ENCODE data around the gene CALHM2.

The CALHM2 gene

DNA sequence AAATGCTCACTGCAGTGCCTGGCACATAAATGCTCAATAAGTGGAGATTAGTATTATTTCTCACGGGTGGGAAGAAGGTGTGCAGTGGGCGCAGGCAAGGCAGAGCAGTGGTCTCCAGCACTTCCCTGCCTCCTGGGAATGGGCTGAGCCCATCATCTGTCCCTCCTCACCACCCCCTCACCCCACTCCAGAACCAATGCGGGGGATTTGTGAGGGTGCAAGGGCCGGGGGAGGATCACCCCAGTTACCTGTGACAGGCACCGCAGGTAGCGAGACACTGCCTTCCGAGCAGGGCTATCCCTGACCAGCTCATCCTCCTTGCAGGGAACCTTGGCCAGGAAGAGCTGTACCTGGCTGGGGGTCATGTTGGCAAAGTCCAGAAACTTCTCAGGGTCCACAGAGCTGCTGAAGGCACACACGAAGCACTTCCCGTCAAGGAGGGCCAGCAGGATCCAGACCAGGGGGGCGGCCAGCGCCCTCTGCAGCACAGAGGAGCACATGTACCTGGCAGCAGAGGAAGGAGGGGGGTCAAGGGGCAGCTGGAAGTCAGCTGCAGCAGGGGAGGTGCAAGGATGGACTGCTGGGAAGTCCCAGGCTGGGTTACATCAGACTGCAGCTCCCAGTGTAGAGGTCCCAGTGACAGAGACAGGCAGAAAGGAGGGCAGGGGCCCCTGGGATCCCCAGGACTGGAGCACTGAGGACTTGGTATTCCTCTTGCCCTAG, 24.0 kb upstream of the CALHM2 start:
- no peak for DNase-seq (ENCODE audit: low read depth)

DNA sequence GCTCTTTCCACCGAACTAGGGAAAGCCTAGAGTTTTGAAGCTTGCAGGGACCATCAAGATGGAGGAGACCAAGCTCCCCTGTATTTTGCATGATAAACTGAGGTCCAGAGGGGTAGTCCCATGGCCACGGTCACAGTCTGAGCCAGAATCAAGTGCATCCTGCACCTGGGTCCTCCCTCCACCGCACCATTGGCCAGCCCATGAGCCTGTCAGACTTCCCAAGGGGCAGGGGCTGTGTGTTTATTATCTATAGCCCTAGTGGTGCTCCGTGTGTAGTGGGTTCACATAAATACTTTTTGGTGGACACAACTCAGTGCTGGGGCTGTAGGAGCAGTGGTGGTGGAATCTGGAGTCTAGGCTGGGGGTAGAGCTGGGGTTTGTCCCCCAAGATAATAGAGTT, 23.3 kb upstream of the CALHM2 start:
- DNase-seq (ENCODE audit: low read depth): no peak

DNA sequence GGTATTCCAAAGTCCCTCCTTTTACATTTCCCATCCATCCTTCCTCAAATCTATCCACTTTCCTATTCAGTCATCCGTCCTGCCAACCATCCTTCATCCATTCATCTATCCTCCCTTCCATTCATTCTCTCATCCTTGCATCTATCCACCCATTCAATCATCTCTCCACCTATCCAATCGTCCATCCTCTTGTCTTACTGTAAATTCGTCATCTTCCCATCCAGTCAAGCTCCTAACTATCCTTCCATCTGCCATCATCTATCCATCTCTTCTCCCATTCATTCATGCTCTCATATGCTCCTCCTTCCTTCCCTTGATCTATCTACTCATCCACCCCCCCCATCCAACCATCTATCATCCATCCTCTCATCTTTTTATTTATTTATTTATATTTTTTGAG, 21.9 kb upstream of the CALHM2 start:
- DNase-seq (ENCODE audit: low read depth): no peak

DNA sequence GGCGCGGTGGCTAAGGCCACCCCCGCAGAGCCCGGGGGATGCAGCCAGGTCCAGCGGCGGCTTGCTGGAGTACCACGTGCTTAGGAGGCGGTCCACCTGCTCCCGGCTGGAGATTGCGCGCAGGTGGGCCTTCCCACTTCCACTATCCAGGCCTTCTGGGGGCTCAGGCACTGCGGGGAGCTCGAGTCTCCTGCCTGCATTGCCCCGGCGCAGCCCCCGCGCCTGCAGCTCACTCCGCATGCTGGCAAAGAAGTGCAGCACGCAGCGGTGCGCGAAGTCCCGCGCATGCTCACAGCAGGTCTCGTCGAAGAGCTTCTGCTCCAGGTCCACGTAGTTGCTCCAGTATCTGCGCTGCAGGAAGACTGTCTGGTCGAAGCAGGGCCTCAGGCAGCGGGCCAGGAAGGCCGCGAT, 21.1 kb upstream of the CALHM2 start:
- peak; percentile 23 for DNase-seq (ENCODE audit: low read depth)

DNA sequence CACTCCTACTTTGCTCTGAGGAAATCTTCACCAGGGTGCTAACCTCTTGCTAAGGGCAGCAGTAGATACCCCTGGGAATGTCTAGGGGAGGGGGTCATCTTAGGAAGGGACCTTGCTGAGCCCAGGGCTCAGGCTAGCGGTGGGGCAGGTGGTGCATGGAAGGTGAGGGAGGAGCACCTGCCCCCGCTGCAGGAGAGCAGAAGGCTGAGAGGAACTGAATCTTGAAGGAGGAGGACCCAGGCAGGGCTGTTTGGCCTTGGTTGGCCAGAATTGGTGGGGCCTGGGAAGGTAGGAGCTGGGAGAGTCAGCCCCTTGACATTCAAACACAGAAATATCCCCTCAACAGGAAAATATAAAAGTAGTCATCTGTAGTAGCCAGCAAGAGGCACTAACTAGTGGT, 19.8 kb upstream of the CALHM2 start:
- DNase-seq (ENCODE audit: low read depth): no peak

DNA sequence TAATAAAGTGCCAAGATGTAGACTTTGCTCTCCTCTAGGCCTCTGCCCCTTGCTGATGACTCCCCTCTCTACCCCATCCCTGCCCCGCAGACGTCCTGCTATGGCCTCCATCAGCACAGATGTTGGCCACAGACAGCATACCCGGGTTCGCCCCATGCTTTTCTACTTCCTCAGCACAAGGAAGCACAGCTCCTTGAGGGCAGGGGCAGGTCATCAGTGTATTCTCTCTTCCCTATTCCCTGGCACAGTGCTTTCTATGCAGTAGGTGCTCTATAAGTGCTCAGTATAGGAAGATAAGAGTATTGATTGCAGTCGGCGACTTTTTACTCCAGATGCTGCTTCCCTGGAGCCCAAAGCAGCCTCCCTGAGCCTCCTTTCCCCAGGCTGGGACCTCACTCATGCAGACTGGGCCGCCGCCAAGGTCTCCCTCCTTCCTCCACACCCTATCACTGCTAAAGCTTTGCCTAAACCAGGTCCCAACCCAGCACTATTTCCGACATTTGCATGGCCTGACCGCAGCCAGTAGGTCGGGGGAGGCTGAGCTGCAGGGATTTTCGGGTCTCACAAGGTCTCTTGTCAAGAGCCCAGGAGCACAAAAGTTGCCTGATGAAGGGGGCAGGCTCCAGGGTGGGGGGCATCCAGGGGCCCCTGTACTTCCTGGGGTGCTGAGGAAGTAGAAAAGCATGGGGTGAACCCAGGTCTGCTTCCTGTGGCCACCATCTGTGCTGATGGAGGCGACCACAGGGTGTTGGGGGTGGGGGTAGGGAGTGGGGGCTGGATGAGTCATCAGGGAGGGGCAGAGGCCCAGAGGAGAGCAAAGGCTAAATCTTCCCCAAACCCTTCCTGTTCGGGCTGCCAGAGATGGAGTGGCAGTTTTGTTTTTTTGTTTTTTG, 18.8 kb upstream of the CALHM2 start:
- no peak for DNase-seq (ENCODE audit: low read depth)

DNA sequence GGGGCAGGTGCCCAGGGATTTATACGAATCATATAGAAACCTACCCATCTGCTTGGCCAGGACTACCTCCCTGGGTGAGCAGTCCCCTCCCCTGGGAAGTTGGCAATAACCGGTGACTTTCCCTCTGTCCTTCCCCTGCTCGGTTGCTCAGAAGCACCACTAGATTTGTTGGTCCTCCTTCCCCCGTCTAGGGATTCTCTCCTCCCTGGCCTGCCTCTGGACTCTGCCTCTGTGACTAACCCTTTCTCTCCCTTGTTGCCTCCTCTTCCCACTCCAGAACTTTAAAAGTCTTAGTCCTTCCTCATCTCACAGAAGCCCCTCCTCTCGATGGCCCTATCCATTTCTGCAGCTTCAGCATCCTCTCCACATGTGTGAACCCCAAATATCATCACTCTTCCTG, 17.0 kb upstream of the CALHM2 start:
- no peak for DNase-seq (ENCODE audit: low read depth)

DNA sequence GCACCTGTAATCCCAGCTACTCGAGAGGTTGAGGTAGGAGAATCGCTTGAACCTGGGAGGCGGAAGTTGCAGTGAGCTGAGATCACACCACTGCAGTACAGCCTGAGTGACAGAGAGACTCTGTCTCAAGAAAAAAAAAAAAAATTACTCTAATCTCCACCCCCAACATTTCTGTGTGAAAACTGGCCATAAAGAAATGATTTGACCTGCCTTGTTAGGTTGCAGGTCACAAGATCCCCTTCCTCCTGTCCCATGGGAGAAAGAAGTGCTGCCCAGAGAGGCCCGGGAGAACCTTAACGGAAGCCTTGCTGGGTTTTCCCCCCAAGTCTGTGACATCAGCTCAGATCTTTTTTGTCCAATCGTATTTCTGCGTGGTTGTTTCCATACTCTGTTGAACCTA, 15.2 kb upstream of the CALHM2 start:
- no peak for DNase-seq (ENCODE audit: low read depth)

DNA sequence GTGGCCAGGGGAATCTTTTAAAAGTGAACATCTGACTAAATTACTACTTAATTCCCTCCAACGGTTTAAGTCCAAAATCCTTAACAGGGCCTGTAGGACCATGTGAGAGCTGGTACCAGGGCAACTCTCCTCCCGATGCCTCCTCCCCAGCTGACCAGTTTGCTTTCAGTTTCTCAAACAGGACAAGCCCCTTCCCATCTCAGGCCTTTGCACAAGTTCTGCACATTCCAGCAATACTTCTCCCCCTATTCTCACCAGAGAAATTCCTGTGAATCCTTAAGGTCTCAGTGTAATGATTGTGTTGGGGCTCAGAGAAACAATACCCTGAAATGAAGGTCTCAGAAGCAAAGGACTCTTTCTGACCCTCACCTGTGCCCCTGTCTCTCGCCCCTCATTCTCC, 14.6 kb upstream of the CALHM2 start:
- peak; percentile 49 for DNase-seq (ENCODE audit: low read depth)

DNA sequence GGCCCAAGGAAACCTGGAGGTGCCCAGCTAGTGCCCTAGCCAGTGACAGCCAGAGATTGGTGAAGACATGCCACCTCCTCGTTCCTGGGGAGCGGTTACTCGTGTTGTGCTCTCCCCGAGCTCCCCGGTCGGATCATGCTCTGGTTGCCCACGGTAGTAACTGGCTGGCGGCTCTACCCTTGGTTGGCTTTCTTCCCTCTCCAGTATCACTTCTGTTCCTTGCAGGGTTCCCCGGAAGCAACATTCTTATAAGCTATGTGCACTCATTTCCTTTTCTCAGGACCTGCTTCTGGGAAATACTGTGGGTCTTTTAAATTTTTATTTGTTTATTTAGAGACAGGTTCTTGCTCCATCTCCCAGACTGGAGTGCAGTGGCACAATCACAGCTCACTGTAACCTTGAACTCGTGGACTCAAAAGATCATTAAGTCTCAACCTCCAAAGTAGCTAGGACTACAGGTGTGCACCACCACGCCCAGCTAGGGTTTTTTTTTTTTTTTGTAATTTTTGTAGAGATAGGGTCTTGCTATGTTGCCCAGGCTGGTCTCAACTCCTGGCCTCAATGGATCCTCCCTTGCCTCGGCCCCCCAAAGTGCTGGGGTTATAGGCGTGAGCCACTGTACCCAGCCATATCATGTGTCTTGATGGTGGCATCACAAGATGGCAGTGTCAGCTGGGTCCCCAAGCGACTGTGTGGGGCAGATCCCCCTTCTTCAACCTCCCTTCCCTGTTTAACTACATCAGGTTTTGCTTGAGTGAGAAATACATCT, 13.4 kb upstream of the CALHM2 start:
- DNase-seq (ENCODE audit: low read depth): no peak

DNA sequence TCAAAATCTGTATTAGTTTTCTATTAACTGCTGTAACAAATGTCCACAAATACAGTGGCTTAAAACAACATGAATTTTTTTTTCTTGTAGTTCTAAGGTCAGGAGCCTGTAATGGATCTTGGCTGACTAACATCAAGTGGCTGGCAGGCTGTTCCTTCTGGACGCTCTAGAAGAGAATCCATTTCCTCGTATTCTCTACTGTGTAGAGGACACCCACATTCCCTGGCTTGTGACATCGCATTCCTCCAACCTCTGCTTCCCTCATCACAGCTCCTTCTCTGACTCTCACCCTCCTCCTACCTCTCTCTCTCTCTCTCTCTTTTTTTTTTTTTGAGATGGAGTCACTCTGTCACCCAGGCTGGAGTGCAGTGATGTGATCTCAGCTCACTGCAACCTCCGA, 11.3 kb upstream of the CALHM2 start:
- DNase-seq (ENCODE audit: low read depth): no peak

DNA sequence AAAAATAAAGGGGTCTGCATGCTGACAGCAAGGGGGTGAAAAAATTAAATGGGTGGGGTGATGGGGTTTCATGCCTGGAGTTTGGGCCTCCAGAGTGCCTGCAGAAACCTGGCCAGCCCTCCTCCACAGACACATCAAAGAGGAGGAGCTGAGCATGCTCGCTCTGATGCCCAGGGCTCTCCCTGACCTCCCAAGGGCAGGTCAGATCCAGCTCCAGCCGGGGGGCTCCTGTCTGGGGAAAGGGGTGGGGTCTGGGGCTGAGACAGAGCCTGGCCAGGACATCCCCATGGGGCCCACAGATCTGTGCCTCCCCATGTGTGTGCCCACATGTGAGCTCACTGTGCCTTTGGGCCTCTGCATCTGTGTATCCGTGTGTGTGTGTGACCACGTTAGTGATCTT, 7.4 kb upstream of the CALHM2 start:
- DNase-seq (ENCODE audit: low read depth): no peak

DNA sequence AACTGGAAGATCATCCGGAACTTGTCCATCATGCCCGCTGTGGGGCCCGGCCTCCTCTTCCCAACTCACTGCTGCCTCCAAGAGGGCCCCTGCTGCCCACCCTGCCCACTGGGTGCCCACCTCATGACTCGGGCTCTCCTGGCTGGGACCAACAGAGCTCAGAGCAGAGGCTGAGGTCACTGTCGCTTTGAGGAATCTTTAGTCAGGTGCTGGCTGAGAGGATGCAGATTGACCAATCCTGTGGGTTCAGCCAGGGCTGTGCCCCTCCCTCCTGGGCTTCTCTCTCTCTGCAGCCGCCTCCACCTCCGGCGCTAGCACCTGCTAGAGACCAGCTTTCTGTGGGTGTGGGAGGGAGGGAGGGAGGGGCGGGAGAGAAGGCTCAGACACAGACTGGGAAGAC, 6.5 kb upstream of the CALHM2 start, which contains the start of gene CALHM1:
Gene CALHM1, minus strand, starts transcription at position 181 of the 400 bp plus-strand sequence. Its CDS starts 149 bp downstream, at position 32.
- DNase-seq (ENCODE audit: low read depth): no peak

DNA sequence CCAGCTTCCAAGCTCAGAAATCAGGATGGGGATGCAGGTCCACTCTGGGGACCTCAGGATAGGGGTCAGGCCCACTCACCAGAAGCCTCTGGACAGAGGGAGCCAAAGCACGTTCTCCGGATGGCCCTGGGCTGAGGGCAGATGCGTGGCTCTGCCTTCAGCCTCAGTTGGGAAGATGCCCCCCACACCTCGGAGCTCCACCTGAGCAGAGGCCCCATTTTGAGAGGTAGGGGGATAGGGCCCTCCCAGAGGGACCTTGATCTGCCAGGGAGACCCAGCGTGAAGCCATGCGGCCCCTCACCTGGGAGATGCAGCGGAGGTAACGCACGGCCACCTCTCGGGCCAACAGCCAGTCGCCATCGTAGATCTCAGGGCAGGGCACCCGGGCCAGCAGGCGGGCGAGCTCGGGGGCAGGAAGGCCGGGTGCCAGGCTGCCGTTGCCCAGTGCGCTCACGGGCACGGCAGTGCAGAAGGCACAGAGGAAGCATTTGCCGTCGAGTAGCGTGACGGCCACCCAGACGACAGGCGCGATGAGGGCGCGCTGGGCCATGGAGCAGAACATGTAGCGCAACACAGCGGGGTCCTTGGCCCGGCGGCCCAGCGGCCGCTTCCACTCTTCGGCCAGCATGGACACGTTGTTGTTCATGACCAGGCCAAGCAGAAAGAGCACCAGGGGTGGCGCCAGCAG, 5.9 kb upstream of the CALHM2 start:
- no peak for DNase-seq (ENCODE audit: low read depth)

DNA sequence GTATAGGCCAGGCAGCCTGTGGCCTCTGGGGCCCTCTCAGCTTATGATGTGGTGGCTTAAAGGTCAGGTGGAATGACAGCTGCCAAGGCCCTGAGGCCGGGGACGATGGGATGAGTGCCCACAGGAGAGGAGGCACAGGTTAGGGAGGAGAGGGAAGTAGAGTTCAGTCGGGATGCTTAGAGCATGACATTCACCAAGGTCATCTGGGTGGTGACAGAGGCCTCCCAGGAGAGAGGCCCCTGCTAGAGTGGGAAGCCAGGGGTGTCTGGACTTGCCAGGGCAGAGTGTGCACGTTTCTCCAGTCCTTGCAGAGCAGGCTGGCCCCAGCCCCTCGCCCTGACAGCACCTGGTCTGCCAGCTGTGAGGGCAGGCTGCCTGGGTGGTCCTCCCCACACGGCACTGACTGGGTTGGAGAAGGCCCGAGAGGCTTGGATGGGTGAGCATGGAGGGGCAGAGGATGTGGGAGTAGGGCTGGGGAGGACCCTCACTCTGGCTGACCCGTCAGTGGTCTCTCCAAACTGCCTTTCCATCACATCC, 5.1 kb upstream of the CALHM2 start:
- DNase-seq (ENCODE audit: low read depth): no peak

DNA sequence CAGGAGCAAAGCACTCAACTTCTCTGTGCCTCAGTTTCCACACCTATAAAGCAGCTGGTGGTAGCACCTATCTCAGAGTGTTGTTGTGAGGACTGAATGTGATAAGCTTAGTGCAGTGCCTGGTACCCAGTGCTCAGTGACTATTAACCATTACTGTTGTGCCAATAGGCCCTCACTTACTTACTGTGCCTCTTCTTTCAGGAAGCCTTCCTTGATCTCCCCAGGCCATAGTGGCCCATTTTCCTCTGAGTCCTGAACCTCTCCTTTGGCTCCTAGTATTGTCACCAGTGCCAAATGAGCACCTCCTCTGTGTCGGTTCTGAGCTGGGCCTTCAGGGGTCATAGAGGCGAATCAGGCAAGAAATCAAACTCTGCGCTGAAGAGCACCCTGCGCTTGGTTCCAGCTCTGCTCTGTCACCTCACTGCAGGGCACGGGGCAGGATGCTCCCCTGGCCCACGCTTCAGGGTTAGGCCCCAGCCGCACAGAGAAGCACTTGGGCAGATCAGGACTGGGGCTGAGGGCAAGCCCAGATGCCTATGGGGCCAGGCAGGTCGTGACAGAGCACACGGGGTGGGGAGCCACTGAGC, 4.0 kb upstream of the CALHM2 start:
- DNase-seq (ENCODE audit: low read depth): no peak

DNA sequence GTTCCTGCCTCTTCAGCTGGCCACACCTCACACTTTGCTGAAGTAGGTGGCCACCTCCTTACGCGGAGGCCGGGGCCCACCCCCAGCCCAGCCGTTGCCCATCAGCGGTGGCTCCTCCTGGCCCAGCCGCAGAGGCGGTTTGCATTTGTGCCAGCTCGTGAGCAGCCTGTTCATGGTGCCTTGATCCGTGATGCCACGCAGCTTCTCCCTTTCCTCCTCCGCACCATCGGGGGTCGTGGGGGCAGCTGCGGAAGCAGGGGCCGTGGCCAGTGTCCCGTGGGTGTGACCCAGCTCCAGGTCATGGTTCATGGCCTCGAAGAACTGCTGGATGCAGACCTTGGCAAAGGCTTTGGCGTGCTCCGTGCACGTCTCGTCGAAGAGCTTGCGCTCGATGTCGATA, 3.1 kb upstream of the CALHM2 start:
- DNase-seq (ENCODE audit: low read depth): no peak

DNA sequence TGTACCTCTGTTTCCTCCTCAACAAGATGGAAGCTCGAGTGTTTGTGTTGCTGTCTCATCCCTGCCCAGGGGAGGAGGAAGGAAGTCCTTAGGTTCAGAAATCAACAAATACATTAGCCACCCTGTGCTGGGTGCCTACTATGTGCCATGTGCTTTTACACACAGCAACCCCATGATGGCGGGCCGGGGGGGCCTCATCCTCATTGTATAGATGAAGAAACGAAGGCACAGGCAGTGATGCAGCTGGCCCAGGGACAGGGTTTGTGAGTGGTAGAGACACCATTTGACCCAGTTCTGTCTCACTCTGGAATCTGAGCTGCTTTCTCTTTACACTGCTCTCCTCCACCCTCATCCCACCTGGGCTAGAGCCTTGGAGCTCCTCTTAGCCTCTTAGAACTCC, 1.9 kb upstream of the CALHM2 start:
- DNase-seq (ENCODE audit: low read depth): no peak

DNA sequence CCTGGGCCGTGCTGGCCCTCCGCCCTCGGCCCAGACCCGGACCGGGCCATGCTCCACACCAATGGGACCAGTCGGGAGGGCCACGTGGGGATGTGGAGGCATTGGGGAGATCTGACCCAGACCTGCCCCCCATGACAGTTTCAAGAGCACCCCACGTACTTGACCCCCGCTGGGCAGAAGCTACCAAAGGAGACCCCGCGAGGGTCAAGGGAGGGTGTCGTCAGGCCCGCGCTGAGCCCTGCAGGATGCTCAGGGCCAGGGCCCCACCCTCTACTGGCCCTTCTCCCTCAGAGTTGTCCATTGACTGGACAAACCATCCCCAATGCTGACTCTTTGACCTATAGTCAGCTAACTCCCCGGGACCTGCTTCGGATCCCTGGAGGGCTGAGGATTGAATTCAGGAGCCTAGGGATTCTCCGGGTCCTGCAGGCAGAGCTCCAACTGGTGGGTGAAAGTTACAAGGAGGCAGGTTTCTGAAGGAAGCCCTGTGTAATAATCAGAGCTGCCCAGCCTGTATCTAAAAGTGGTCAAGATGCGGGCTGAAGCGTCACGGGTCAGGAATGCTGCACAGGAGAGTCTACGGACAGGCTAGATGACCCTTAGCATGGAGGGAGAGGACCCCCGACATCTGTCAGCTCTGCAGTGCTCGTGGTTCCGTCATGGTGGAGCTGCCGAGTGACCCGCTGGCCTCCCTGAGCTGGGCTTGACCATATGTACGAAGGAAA, 498 bp upstream of the CALHM2 start:
- peak; percentile 30 for DNase-seq (ENCODE audit: low read depth)

DNA sequence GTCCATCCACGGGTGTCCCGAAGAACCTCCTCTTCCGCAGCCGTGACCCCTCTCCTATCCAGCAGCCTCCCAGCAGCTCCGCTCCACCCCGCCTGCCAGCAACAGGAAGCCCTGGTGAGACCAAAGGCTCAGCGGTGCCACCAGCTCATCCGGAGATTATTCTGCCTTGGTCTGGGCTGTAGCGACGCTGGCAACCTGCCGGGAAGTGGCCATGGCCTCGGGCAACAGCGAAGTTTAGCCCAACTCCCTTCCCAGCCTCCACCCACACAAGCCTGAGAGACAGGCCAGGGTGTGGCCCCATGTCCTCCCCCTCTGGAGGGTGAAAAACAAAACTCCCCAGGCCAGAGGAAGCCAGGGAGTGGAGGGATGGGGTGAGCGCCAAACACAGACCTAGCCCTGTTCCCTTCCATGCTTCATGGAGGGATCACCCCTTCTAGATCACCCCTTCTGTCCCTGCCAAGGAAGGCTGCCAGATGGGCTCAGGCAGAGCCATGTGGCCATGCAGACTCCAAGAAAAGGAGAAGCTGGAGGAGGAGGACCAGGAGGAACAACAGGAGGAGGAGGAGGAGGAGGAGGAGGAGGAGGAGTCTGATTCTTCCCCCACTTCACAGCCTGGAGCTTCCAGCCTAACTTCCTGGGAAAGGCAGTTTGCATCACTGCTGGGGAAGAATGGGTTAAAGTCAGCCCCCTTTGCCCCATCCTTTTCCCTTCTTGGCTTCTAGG, 918 bp downstream of the CALHM2 start:
- DNase-seq (ENCODE audit: low read depth): no peak

Measured in amniotic epithelial cell (primary cell).